Nephron progenitor cell (in vitro differentiated cells): ENCODE data around the gene NTMT1.

ENCODE experiments used
- DNase-seq: peaks from one replicate; pipeline ENCODE4 v3.0.0; 2021
- H3K27ac Mint-ChIP-seq: 2 replicates; pipeline ENCODE4 v1.8.0; 2021; ENCODE audit warnings: mild to moderate bottlenecking, moderate library complexity, mixed read lengths
- H3K27me3 Mint-ChIP-seq: 2 replicates; pipeline ENCODE4 v1.8.0; 2021; ENCODE audit warnings: mild to moderate bottlenecking, low read depth, mixed read lengths; ENCODE audit not compliant: poor library complexity
- H3K36me3 Mint-ChIP-seq: 2 replicates; pipeline ENCODE4 v1.8.0; 2021; ENCODE audit warnings: low read depth, mixed read lengths
- H3K4me1 Mint-ChIP-seq: 2 replicates; pipeline ENCODE4 v1.8.0; 2021; ENCODE audit warnings: mixed read lengths
- H3K4me3 Mint-ChIP-seq: 2 replicates; pipeline ENCODE4 v1.8.0; 2021; ENCODE audit warnings: mild to moderate bottlenecking, moderate library complexity, mixed read lengths
- H3K9me3 Mint-ChIP-seq: 2 replicates; pipeline ENCODE4 v1.8.0; 2021; ENCODE audit warnings: mild to moderate bottlenecking, moderate library complexity, mixed read lengths
- TF ChIP-seq, protein P1 (sequence below): fragments of 200-600 bp; sonication (generic); IDR thresholded peaks from 2 replicates; pipeline ENCODE4 v1.5.0; 2021; ENCODE audit warnings: antibody characterized with exemption

NTMT1 gene

GRCh38 chr9:129644902-129645301, 18.9 kb downstream of the NTMT1 start:
- no peak overlapping the region for H3K4me3 Mint-ChIP-seq
- H3K27ac Mint-ChIP-seq, result no peak overlapping the region
- no peaks in the 10 kb centered on the region for H3K36me3 Mint-ChIP-seq
- DNase-seq, result no peak
- H3K27me3 Mint-ChIP-seq, result no peaks in the 10 kb centered on the region
- H3K9me3 Mint-ChIP-seq, result peaks cover 4% of the 10 kb centered on the region
- H3K4me1 Mint-ChIP-seq, result peaks cover 73% of the 10 kb centered on the region
- TF ChIP-seq, protein P1, sequence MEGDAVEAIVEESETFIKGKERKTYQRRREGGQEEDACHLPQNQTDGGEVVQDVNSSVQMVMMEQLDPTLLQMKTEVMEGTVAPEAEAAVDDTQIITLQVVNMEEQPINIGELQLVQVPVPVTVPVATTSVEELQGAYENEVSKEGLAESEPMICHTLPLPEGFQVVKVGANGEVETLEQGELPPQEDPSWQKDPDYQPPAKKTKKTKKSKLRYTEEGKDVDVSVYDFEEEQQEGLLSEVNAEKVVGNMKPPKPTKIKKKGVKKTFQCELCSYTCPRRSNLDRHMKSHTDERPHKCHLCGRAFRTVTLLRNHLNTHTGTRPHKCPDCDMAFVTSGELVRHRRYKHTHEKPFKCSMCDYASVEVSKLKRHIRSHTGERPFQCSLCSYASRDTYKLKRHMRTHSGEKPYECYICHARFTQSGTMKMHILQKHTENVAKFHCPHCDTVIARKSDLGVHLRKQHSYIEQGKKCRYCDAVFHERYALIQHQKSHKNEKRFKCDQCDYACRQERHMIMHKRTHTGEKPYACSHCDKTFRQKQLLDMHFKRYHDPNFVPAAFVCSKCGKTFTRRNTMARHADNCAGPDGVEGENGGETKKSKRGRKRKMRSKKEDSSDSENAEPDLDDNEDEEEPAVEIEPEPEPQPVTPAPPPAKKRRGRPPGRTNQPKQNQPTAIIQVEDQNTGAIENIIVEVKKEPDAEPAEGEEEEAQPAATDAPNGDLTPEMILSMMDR, result no peak

DNA sequence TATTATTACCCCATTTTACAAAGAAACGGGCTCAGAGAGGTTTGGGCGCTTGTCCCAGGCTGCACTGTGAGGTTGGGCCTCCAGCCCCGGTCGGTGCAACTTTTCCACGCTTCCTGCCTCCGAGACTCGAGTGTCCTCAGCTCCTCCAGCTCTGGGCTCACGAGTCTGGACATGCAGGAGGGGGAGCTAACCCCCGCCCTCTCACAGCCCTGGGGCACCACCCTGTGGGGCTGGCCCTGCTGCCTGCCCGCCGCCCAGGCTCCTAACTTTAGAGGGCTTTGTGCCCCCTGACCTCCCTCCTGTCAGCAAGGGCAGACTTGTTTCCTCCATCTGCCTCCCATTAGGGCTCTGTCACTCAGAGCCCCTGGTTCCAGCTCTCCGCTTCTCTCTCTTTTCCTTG, 20.3 kb downstream of the NTMT1 start:
- H3K9me3 Mint-ChIP-seq, result peaks cover 4% of the 10 kb centered on the region
- H3K27ac Mint-ChIP-seq, result peak overlapping the region; percentile 71
- H3K27me3 Mint-ChIP-seq, result no peaks in the 10 kb centered on the region
- H3K4me3 Mint-ChIP-seq, result no peak overlapping the region
- no peaks in the 10 kb centered on the region for H3K36me3 Mint-ChIP-seq
- DNase-seq, result no peak
- H3K4me1 Mint-ChIP-seq, result peaks cover 73% of the 10 kb centered on the region
- TF ChIP-seq, protein P1, result no peak

GRCh38 chr9:129646654-129647053, 20.7 kb downstream of the NTMT1 start:
- peak overlapping the region; percentile 71 for H3K27ac Mint-ChIP-seq
- H3K4me3 Mint-ChIP-seq, result no peak overlapping the region
- DNase-seq, result no peak
- TF ChIP-seq, protein P1, result no peak
- H3K36me3 Mint-ChIP-seq, result no peaks in the 10 kb centered on the region
- H3K4me1 Mint-ChIP-seq, result peaks cover 74% of the 10 kb centered on the region
- peaks cover 4% of the 10 kb centered on the region for H3K9me3 Mint-ChIP-seq
- no peaks in the 10 kb centered on the region for H3K27me3 Mint-ChIP-seq

GRCh38 chr9:129647635-129648034, 21.7 kb downstream of the NTMT1 start:
- Mint-ChIP-seq H3K4me3 (peak overlapping the region; percentile 63), H3K4me1 (peaks cover 70% of the 10 kb centered on the region), H3K27me3 (no peaks in the 10 kb centered on the region), H3K9me3 (peaks cover 4% of the 10 kb centered on the region), H3K36me3 (no peaks in the 10 kb centered on the region), H3K27ac (peak overlapping the region; percentile 49)
- TF ChIP-seq, protein P1, result no peak
- DNase-seq, result no peak

- TF ChIP-seq, protein P1, result no peak
- DNase-seq, result peak; percentile 67
- H3K36me3 Mint-ChIP-seq, result no peaks in the 10 kb centered on the region
- no peaks in the 10 kb centered on the region for H3K27me3 Mint-ChIP-seq
- peaks cover 74% of the 10 kb centered on the region for H3K4me1 Mint-ChIP-seq
- H3K4me3 Mint-ChIP-seq, result peak overlapping the region; percentile 63
- peak overlapping the region; percentile 26 for H3K27ac Mint-ChIP-seq
- peaks cover 4% of the 10 kb centered on the region for H3K9me3 Mint-ChIP-seq
Observed at GRCh38 chr9:129648092-129648763, 22.3 kb downstream of the NTMT1 start.

GRCh38 chr9:129648764-129649115, 22.8 kb downstream of the NTMT1 start:
- no peaks in the 10 kb centered on the region for H3K27me3 Mint-ChIP-seq
- DNase-seq, result no peak
- TF ChIP-seq, protein P1, result no peak
- peaks cover 4% of the 10 kb centered on the region for H3K9me3 Mint-ChIP-seq
- H3K36me3 Mint-ChIP-seq, result no peaks in the 10 kb centered on the region
- no peak overlapping the region for H3K27ac Mint-ChIP-seq
- H3K4me1 Mint-ChIP-seq, result peaks cover 79% of the 10 kb centered on the region
- no peak overlapping the region for H3K4me3 Mint-ChIP-seq
